H9 (cell line): ENCODE measurements around the gene P3R3URF. TPM values are rescaled to one million over a fixed set of nuclear protein-coding genes. Genes with fewer than 3 reads are reported as not detected.

Source experiments
- DNase-seq: peaks from one replicate; pipeline ENCODE4 v3.0.0-alpha.2; 2017
- H2AFZ ChIP-seq: one replicate; pipeline ENCODE4 v1.6.1; 2013; ENCODE audit warnings: mild to moderate bottlenecking, low read length, control low read depth, moderate library complexity
- H2AK5ac ChIP-seq: 2 replicates; pipeline ENCODE4 v1.6.1; 2013; ENCODE audit warnings: low read length, control low read depth, mixed read lengths; ENCODE audit not compliant: insufficient read length
- H2BK120ac ChIP-seq: one replicate; pipeline ENCODE4 v1.6.1; 2013; ENCODE audit warnings: low read depth, mild to moderate bottlenecking, low read length, control low read depth, inconsistent platforms; ENCODE audit not compliant: poor library complexity, severe bottlenecking
- H2BK12ac ChIP-seq: 2 replicates; pipeline ENCODE4 v1.6.1; 2013; ENCODE audit warnings: low read length, control low read depth, mixed read lengths, low read depth; ENCODE audit not compliant: insufficient read length
- H2BK15ac ChIP-seq: 2 replicates; pipeline ENCODE4 v1.6.1; 2013; ENCODE audit warnings: low read depth, low read length, control low read depth
- H2BK20ac ChIP-seq: one replicate; pipeline ENCODE4 v1.6.1; 2013; ENCODE audit warnings: low read depth, mild to moderate bottlenecking, low read length, control low read depth, inconsistent platforms; ENCODE audit not compliant: poor library complexity, severe bottlenecking
- H2BK5ac ChIP-seq: 2 replicates; pipeline ENCODE4 v1.6.1; 2013; ENCODE audit warnings: low read length, control low read depth, mixed read lengths; ENCODE audit not compliant: insufficient read length
- H3K14ac ChIP-seq: 2 replicates; pipeline ENCODE4 v1.6.1; 2013; ENCODE audit warnings: low read length, control low read depth; ENCODE audit not compliant: insufficient read depth
- H3K18ac ChIP-seq: 2 replicates; pipeline ENCODE4 v1.6.1; 2013; ENCODE audit warnings: low read depth, mild to moderate bottlenecking, mixed read lengths, low read length, control low read depth; ENCODE audit not compliant: insufficient read length
- H3K23ac ChIP-seq: 2 replicates; pipeline ENCODE4 v1.6.1; 2013; ENCODE audit warnings: low read length, control low read depth, mixed read lengths, low read depth; ENCODE audit not compliant: insufficient read length
- H3K23me2 ChIP-seq: 2 replicates; pipeline ENCODE4 v1.6.1; 2013; ENCODE audit warnings: low read depth, mild to moderate bottlenecking, mixed read lengths, low read length, control low read depth; ENCODE audit not compliant: insufficient read length, poor library complexity, severe bottlenecking
- H3K27ac ChIP-seq: 2 replicates; pipeline ENCODE4 v1.5.1; 2013; ENCODE audit warnings: low read length, control low read depth, mixed read lengths, low read depth; ENCODE audit not compliant: insufficient read length
- H3K27me3 ChIP-seq: 2 replicates; pipeline ENCODE4 v1.6.1; 2013; ENCODE audit warnings: low read length, control low read depth, inconsistent platforms; ENCODE audit not compliant: insufficient read depth
- H3K4ac ChIP-seq: 2 replicates; pipeline ENCODE4 v1.6.1; 2013; ENCODE audit warnings: low read depth, mild to moderate bottlenecking, control low read depth, inconsistent platforms, low read length, moderate library complexity
- H3K4me1 ChIP-seq: 2 replicates; pipeline ENCODE4 v1.6.1; 2013; ENCODE audit warnings: low read length, control low read depth, inconsistent platforms; ENCODE audit not compliant: insufficient read depth
- H3K4me2 ChIP-seq: 2 replicates; pipeline ENCODE4 v1.6.1; 2013; ENCODE audit warnings: low read length, control low read depth, mixed read lengths; ENCODE audit not compliant: insufficient read length, insufficient read depth
- H3K56ac ChIP-seq: 2 replicates; pipeline ENCODE4 v1.6.1; 2013; ENCODE audit warnings: low read depth, mild to moderate bottlenecking, mixed read lengths, low read length, control low read depth; ENCODE audit not compliant: insufficient read length
- H3K79me1 ChIP-seq: 2 replicates; pipeline ENCODE4 v1.6.1; 2013; ENCODE audit warnings: low read depth, mild to moderate bottlenecking, moderate library complexity, low read length, control low read depth, inconsistent platforms; ENCODE audit not compliant: insufficient read depth, poor library complexity, severe bottlenecking
- H3K79me2 ChIP-seq: 2 replicates; pipeline ENCODE4 v1.6.1; 2013; ENCODE audit warnings: low read length, control low read depth, inconsistent platforms; ENCODE audit not compliant: insufficient read depth
- H3K9ac ChIP-seq: 2 replicates; pipeline ENCODE4 v1.6.1; 2013; ENCODE audit warnings: low read length, control low read depth, mixed read lengths; ENCODE audit not compliant: insufficient read length; ENCODE audit errors: extremely low read depth
- H3K9me3 ChIP-seq: one replicate; pipeline ENCODE4 v1.6.1; 2013; ENCODE audit warnings: low read depth, low read length, inconsistent platforms; ENCODE audit not compliant: control insufficient read depth
- H3T11ph ChIP-seq: one replicate; pipeline ENCODE4 v1.6.1; 2013; ENCODE audit warnings: mild to moderate bottlenecking, low read length, control low read depth, inconsistent platforms
- H4K20me1 ChIP-seq: one replicate; pipeline ENCODE4 v1.6.1; 2013; ENCODE audit not compliant: control insufficient read depth, insufficient read length, insufficient read depth
- H4K5ac ChIP-seq: 2 replicates; pipeline ENCODE4 v1.6.1; 2013; ENCODE audit warnings: low read depth, mild to moderate bottlenecking, mixed read lengths, low read length, control low read depth; ENCODE audit not compliant: insufficient read length
- H4K8ac ChIP-seq: replicated peaks from 2 replicates; pipeline ENCODE4 v1.6.1; 2013; ENCODE audit warnings: low read length, control low read depth, mixed read lengths, low read depth; ENCODE audit not compliant: insufficient read length
- H4K91ac ChIP-seq: 2 replicates; pipeline ENCODE4 v1.6.1; 2013; ENCODE audit warnings: low read depth, mild to moderate bottlenecking, moderate library complexity, mixed read lengths, low read length, control low read depth; ENCODE audit not compliant: insufficient read length
- H3K27ac Mint-ChIP-seq, 3 experiments: 2 replicates in 2 of 3; 3 replicates in 1 of 3; pipeline ENCODE4 v1.8.0; 2020 to 2021; ENCODE audit warnings: mixed read lengths in 3 of 3, mild to moderate bottlenecking in 1 of 3, moderate library complexity in 1 of 3
- H3K27me3 Mint-ChIP-seq: 2 replicates; pipeline ENCODE4 v1.8.0; 2021; ENCODE audit warnings: low read depth, mild to moderate bottlenecking, moderate library complexity, mixed read lengths
- H3K36me3 Mint-ChIP-seq, 3 experiments: 2 replicates in 2 of 3; 3 replicates in 1 of 3; pipeline ENCODE4 v1.8.0; 2020 to 2021; ENCODE audit warnings: low read depth in 3 of 3, mixed read lengths in 3 of 3; ENCODE audit not compliant: insufficient read depth in 1 of 3
- H3K4me1 Mint-ChIP-seq, 2 experiments: 2 replicates each; pipeline ENCODE4 v1.8.0; 2020; ENCODE audit warnings: mixed read lengths in 2 of 2
- H3K4me3 Mint-ChIP-seq, 2 experiments: 2 replicates in 1 of 2; 3 replicates in 1 of 2; pipeline ENCODE4 v1.8.0; 2020 to 2021; ENCODE audit warnings: mild to moderate bottlenecking in 2 of 2, mixed read lengths in 2 of 2, moderate library complexity in 1 of 2
- H3K9me3 Mint-ChIP-seq, 2 experiments: 2 replicates in 1 of 2; 3 replicates in 1 of 2; pipeline ENCODE4 v1.8.0; 2020; ENCODE audit warnings: mild to moderate bottlenecking in 2 of 2, mixed read lengths in 2 of 2, moderate library complexity in 1 of 2
- WGBS: extraction: QIAGEN DNeasy Blood & Tissue Kit; methylation state at CpG from one replicate; pipeline ENCODE4 v1.1.7; 2013; ENCODE audit warnings: missing lambda C conversion rate, low lambda C conversion rate, mixed read lengths; ENCODE audit not compliant: insufficient read length; ENCODE audit errors: extremely low coverage; 5-methylcytosine and 5-hydroxymethylcytosine counted together
- total RNA-seq: library from RNA; stranded (reverse); gene quantifications from 2 replicates; pipeline ENCODE4 v1.2.1, GENCODE V29; 2021
- TF ChIP-seq, protein P1 (sequence below): fragments of 200-600 bp; sonication (generic); conservative IDR thresholded peaks from 3 replicates; pipeline ENCODE4 v1.8.0; 2021; ENCODE audit warnings: antibody characterized with exemption, mild to moderate bottlenecking

P3R3URF gene
- total RNA-seq, 1 experiment from 2014 or later, result not detected

DNA sequence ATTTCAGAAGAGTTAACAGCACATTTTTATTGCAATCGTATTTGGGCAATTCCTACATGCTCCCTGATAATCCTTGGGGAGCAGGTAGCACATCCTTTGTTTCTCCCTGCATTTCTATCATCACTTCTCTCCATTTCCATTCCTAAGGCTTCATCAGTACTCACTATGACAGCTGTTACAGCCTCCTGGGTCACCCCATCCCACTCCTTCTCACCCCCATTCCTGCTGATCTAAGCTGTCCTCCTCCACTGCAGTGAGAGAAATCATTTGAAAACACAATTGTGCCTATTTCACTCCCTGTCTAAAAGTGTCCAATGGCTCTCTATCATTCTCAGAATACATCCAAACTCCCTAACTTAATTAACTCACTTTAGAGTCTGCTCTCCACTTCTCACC lies 18.4 kb downstream of the P3R3URF start:
- Histone ChIP-seq H4K20me1 (no peaks in the 10 kb centered on the region), H2BK120ac (no peak overlapping the region), H3K27ac (no peak overlapping the region), H4K91ac (no peak overlapping the region), H3K9ac (no peak overlapping the region), H2AFZ (no peak overlapping the region), H4K5ac (no peak overlapping the region), H3K18ac (no peak overlapping the region), H3T11ph (no peak overlapping the region), H2BK12ac (no peak overlapping the region), H4K8ac (no peak overlapping the region), H3K23ac (no peak overlapping the region), H3K4me1 (no peaks in the 10 kb centered on the region), H2AK5ac (no peak overlapping the region), H3K23me2 (no peaks in the 10 kb centered on the region), H3K9me3 (no peaks in the 10 kb centered on the region), H2BK15ac (no peak overlapping the region), H3K56ac (no peak overlapping the region), H3K4ac (no peak overlapping the region), H2BK5ac (no peak overlapping the region), H3K14ac (no peak overlapping the region), H3K79me1 (no peaks in the 10 kb centered on the region), H3K4me2 (no peak overlapping the region), H2BK20ac (no peak overlapping the region), H3K27me3 (no peaks in the 10 kb centered on the region), H3K79me2 (no peaks in the 10 kb centered on the region)
- TF ChIP-seq, protein P1, sequence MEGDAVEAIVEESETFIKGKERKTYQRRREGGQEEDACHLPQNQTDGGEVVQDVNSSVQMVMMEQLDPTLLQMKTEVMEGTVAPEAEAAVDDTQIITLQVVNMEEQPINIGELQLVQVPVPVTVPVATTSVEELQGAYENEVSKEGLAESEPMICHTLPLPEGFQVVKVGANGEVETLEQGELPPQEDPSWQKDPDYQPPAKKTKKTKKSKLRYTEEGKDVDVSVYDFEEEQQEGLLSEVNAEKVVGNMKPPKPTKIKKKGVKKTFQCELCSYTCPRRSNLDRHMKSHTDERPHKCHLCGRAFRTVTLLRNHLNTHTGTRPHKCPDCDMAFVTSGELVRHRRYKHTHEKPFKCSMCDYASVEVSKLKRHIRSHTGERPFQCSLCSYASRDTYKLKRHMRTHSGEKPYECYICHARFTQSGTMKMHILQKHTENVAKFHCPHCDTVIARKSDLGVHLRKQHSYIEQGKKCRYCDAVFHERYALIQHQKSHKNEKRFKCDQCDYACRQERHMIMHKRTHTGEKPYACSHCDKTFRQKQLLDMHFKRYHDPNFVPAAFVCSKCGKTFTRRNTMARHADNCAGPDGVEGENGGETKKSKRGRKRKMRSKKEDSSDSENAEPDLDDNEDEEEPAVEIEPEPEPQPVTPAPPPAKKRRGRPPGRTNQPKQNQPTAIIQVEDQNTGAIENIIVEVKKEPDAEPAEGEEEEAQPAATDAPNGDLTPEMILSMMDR, result no peak
- Mint-ChIP-seq H3K36me3 (no peaks in the 10 kb centered on the region; a peak in 1 of 7 replicates), H3K9me3 (no peaks in the 10 kb centered on the region), H3K4me3 (no peak overlapping the region), H3K27ac (no peak overlapping the region), H3K4me1 (no peaks in the 10 kb centered on the region), H3K27me3 (no peaks in the 10 kb centered on the region)
- DNase-seq, result no peak
- no CpG with 5 or more reads among the region's 1 CpG for WGBS
